Caco-2 (cell line): ENCODE measurements around the gene CLIC3. TPM values are rescaled to one million over a fixed set of nuclear protein-coding genes. Genes with fewer than 3 reads are reported as not detected.

Source experiments
- BruUV-seq: library from RNA; stranded (reverse); fragments of 400-500 nt; replicated peaks from 2 replicates; lab custom pipeline; 2021; lab: Mats Ljungman, UMichigan
- CTCF ChIA-PET: fragments of 300-600 bp; sonication (Branson Sonifier 250); formaldehyde crosslinking; loops from one replicate; lab custom pipeline; 2022; ENCODE audit warnings: antibody characterized with exemption; lab: Charles Lee
- POLR2A ChIA-PET: fragments of 300-600 bp; sonication (Branson Sonifier 250); formaldehyde crosslinking; loops from one replicate; lab custom pipeline; 2022; ENCODE audit warnings: antibody characterized with exemption; lab: Charles Lee
- DNase-seq, 2 experiments: peaks; one replicate each; pipeline versions ENCODE4 v3.0.0 to v3.0.0-alpha.2; 2020 to 2022
- H3K27me3 ChIP-seq: replicated peaks from 2 replicates; pipeline ENCODE4 v1.6.0; 2011; ENCODE audit warnings: low read length; ENCODE audit not compliant: control insufficient read depth, insufficient read depth
- H3K36me3 ChIP-seq: 2 replicates; pipeline ENCODE4 v1.5.1; 2011; ENCODE audit warnings: low read length; ENCODE audit not compliant: control insufficient read depth, insufficient read depth
- H3K4me1 ChIP-seq: fragments of 250-450 bp; sonication (Bioruptor Pico); 2 replicates; pipeline ENCODE4 v1.5.1; 2020; ENCODE audit warnings: mild to moderate bottlenecking
- H3K4me3 ChIP-seq: 2 replicates; pipeline ENCODE4 v1.5.1; 2011; ENCODE audit warnings: low read depth, mild to moderate bottlenecking, control low read depth, low read length
- H3K9me3 ChIP-seq: fragments of 250-450 bp; sonication (Bioruptor Pico); 2 replicates; pipeline ENCODE4 v1.5.1; 2020; ENCODE audit warnings: mild to moderate bottlenecking, moderate library complexity
- H3K27ac Mint-ChIP-seq: one replicate; pipeline ENCODE4 v1.8.0; 2022; ENCODE audit warnings: mixed read lengths; ENCODE audit not compliant: unreplicated experiment
- H3K27me3 Mint-ChIP-seq: one replicate; pipeline ENCODE4 v1.8.0; 2022; ENCODE audit warnings: mixed read lengths; ENCODE audit not compliant: insufficient read depth, unreplicated experiment
- H3K36me3 Mint-ChIP-seq: one replicate; pipeline ENCODE4 v1.8.0; 2022; ENCODE audit warnings: mild to moderate bottlenecking, mixed read lengths; ENCODE audit not compliant: insufficient read depth, unreplicated experiment
- H3K4me1 Mint-ChIP-seq: one replicate; pipeline ENCODE4 v1.8.0; 2022; ENCODE audit warnings: low read depth, mixed read lengths; ENCODE audit not compliant: unreplicated experiment
- H3K4me3 Mint-ChIP-seq: one replicate; pipeline ENCODE4 v1.8.0; 2022; ENCODE audit warnings: mild to moderate bottlenecking, moderate library complexity, mixed read lengths; ENCODE audit not compliant: unreplicated experiment
- H3K9me3 Mint-ChIP-seq: one replicate; pipeline ENCODE4 v1.8.0; 2022; ENCODE audit warnings: mixed read lengths; ENCODE audit not compliant: unreplicated experiment
- intact Hi-C: fragments of 100-400 bp; cut with micrococcal nuclease; formaldehyde crosslinking; loops from one replicate; pipeline ENCODE4 v1.10.0; 2022; ENCODE audit not compliant: unreplicated experiment
- total RNA-seq: library from RNA; stranded (reverse); gene quantifications from 2 replicates; pipeline ENCODE4 v1.2.3, GENCODE V29; 2022
- TF ChIP-seq, protein P1 (sequence below), 2 experiments: fragments of 200-600 bp in 1 of 2; IDR thresholded peaks; 1 replicate in 1 of 2; 2 replicates in 1 of 2; pipeline versions ENCODE4 v1.5.1 to v1.8.0; 2011 to 2022; ENCODE audit warnings: antibody characterized with exemption in 1 of 2, control low read depth in 1 of 2, inconsistent platforms in 1 of 2, low read depth in 1 of 2, low read length in 1 of 2, mild to moderate bottlenecking in 1 of 2, moderate library complexity in 1 of 2; ENCODE audit not compliant: insufficient read depth in 1 of 2, severe bottlenecking in 1 of 2, unreplicated experiment in 1 of 2

The CLIC3 gene
- total RNA-seq, 1 experiment from 2014 or later = 4.7 TPM

DNA sequence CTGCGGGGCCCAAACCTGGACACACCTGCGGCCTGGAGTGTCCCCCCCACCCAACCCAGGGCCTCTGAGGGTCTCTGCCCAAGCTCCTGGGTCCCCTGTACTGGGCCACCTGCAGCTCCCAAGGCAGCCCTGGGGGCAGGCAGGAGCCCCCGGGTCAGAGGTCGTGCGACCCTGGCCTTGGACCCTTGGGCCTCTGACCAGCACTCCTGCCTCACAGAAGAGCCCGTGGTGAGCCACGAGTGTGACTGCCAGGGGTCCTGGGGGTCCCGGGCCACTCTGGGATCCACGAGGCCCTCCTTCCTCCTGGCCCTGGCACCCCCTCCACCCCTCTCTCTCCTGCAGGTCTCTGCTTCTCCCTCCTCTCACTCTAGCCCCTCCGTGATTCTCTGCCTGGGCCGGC lies 24.0 kb downstream of the CLIC3 start:
- TF ChIP-seq, protein P1, sequence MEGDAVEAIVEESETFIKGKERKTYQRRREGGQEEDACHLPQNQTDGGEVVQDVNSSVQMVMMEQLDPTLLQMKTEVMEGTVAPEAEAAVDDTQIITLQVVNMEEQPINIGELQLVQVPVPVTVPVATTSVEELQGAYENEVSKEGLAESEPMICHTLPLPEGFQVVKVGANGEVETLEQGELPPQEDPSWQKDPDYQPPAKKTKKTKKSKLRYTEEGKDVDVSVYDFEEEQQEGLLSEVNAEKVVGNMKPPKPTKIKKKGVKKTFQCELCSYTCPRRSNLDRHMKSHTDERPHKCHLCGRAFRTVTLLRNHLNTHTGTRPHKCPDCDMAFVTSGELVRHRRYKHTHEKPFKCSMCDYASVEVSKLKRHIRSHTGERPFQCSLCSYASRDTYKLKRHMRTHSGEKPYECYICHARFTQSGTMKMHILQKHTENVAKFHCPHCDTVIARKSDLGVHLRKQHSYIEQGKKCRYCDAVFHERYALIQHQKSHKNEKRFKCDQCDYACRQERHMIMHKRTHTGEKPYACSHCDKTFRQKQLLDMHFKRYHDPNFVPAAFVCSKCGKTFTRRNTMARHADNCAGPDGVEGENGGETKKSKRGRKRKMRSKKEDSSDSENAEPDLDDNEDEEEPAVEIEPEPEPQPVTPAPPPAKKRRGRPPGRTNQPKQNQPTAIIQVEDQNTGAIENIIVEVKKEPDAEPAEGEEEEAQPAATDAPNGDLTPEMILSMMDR (IDR thresholded peaks at IDR 0.05; ENCODE audit: insufficient read depth in 1 of 2, low read depth in 1 of 2, low read length in 1 of 2, severe bottlenecking in 1 of 2, unreplicated experiment in 1 of 2) = no peak
- BruUV-seq = no TSS peak
- Mint-ChIP-seq H3K9me3 (no peaks in the 10 kb centered on the region), H3K4me1 (no peaks in the 10 kb centered on the region), H3K27me3 (no peaks in the 10 kb centered on the region), H3K27ac (no peak overlapping the region), H3K36me3 (no peaks in the 10 kb centered on the region), H3K4me3 (no peak overlapping the region)
- H3K4me3 ChIP-seq = no peak overlapping the region
- H3K9me3 ChIP-seq = no peaks in the 10 kb centered on the region
- no peaks in the 10 kb centered on the region for H3K4me1 ChIP-seq
- no peak for DNase-seq
- intact Hi-C loops = no loop called here
- ChIA-PET CTCF (no interaction called here), POLR2A (no interaction called here)
- no peaks in the 10 kb centered on the region for H3K36me3 ChIP-seq
- H3K27me3 ChIP-seq = no peaks in the 10 kb centered on the region

GRCh38 chr9:136971746-136972145 lies 24.6 kb downstream of the CLIC3 start:
- no peaks in the 10 kb centered on the region for H3K9me3 Mint-ChIP-seq
- no peak for DNase-seq
- intact Hi-C loops = no loop called here
- no peak overlapping the region for H3K27ac Mint-ChIP-seq
- Histone ChIP-seq H3K4me3 (no peak overlapping the region), H3K27me3 (no peaks in the 10 kb centered on the region), H3K4me1 (no peaks in the 10 kb centered on the region), H3K36me3 (no peaks in the 10 kb centered on the region), H3K9me3 (no peaks in the 10 kb centered on the region)
- no TSS peak for BruUV-seq
- H3K36me3 Mint-ChIP-seq = no peaks in the 10 kb centered on the region
- ChIA-PET CTCF (no interaction called here), POLR2A (no interaction called here)
- no peaks in the 10 kb centered on the region for H3K4me1 Mint-ChIP-seq
- no peak overlapping the region for H3K4me3 Mint-ChIP-seq
- no peaks in the 10 kb centered on the region for H3K27me3 Mint-ChIP-seq
- TF ChIP-seq, protein P1 (IDR thresholded peaks at IDR 0.05; ENCODE audit: insufficient read depth in 1 of 2, low read depth in 1 of 2, low read length in 1 of 2, severe bottlenecking in 1 of 2, unreplicated experiment in 1 of 2) = no peak

DNA sequence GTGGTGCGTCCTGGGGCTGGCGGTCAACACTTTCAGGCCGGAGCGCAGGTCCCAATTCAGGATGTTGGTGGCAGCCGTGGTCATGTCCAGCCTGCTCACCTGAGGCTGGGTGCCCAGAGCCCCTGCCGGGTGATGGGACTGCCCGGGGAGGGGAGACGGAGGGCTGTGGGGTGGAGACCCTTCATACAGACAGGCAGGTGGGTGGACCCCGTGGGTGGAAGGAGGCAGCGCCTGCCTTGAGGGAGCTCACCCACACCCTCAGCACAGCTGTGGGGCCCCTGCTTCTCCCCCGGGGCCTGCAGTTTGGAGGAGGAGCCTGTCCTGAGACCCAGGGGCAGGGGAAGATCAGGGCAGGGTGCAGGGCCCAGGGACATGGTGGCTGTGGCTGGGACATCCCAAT lies 26.0 kb downstream of the CLIC3 start:
- H3K36me3 Mint-ChIP-seq = peaks cover 5% of the 10 kb centered on the region
- ChIA-PET POLR2A (no interaction called here), CTCF (no interaction called here)
- TF ChIP-seq, protein P1 (IDR thresholded peaks at IDR 0.05; ENCODE audit: insufficient read depth in 1 of 2, low read depth in 1 of 2, low read length in 1 of 2, severe bottlenecking in 1 of 2, unreplicated experiment in 1 of 2) = no peak
- H3K4me3 ChIP-seq = no peak overlapping the region
- no peaks in the 10 kb centered on the region for H3K4me1 ChIP-seq
- H3K4me3 Mint-ChIP-seq = no peak overlapping the region
- no peaks in the 10 kb centered on the region for H3K9me3 ChIP-seq
- H3K27me3 Mint-ChIP-seq = no peaks in the 10 kb centered on the region
- H3K9me3 Mint-ChIP-seq = no peaks in the 10 kb centered on the region
- H3K27ac Mint-ChIP-seq = no peak overlapping the region
- no peak for DNase-seq
- no peaks in the 10 kb centered on the region for H3K36me3 ChIP-seq
- BruUV-seq = no TSS peak
- no peaks in the 10 kb centered on the region for H3K27me3 ChIP-seq
- H3K4me1 Mint-ChIP-seq = no peaks in the 10 kb centered on the region
- intact Hi-C loops = no loop called here
